Omental fat pad (tissue), 4 donors: ENCODE results near the gene CIBAR2. TPM values are rescaled to one million over a fixed set of nuclear protein-coding genes. Genes with fewer than 3 reads are reported as not detected.

Source experiments
- ATAC-seq: fragments of 150-250 bp; one replicate; pipeline ENCODE4 v1.9.1; 2016; ENCODE audit warnings: mild to moderate bottlenecking, moderate library complexity; ENCODE audit not compliant: low FRiP score
- DNase-seq: peaks from one replicate; pipeline ENCODE4 v3.0.0-alpha.2; 2019; ENCODE audit warnings: low spot score
- CTCF ChIP-seq, 3 donors: fragments of 450-650 bp; IDR thresholded peaks; one replicate each; pipeline ENCODE4 v1.5.1; 2016 to 2017; ENCODE audit warnings: antibody characterized with exemption in 3 of 3, mild to moderate bottlenecking in 3 of 3, moderate library complexity in 2 of 3
- total RNA-seq, 4 donors: library from RNA; depleted of rRNA; stranded (reverse); fragments of >200 nt; gene quantifications; one replicate each; pipeline ENCODE4 v1.1.0, GENCODE V29; 2016

The CIBAR2 gene
- total RNA-seq, 4 donors from 2014 or later, result not detected

- ATAC-seq (no peak), DNase-seq (no peak)
- TF ChIP-seq CTCF (IDR thresholded peaks at IDR 0.05), result no peak
Observed at GRCh38 chr16:85094176-85094805, 18.0 kb downstream of the CIBAR2 start.

DNA sequence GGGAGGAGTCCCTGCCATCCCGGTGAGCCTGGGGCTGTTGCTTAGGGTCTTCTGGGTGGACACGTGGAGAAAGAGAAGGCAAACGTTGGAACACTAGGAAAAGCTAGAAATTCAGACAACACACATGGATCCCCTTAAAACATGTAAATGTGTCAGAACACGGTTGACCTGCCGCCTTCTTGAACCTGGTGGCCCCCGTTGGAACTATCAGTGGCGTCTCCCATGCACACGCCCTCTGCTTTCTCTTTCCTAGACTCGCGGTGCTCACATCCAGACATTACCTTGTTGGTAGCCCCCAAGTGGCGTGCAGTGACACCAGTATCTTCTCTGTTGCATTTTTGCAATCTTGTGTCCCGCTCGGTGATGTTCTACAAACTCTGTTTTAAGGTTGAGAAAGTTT, 18.6 kb downstream of the CIBAR2 start:
- no peak for TF ChIP-seq CTCF (IDR thresholded peaks at IDR 0.05)
- DNase-seq (no peak), ATAC-seq (no peak)

DNA sequence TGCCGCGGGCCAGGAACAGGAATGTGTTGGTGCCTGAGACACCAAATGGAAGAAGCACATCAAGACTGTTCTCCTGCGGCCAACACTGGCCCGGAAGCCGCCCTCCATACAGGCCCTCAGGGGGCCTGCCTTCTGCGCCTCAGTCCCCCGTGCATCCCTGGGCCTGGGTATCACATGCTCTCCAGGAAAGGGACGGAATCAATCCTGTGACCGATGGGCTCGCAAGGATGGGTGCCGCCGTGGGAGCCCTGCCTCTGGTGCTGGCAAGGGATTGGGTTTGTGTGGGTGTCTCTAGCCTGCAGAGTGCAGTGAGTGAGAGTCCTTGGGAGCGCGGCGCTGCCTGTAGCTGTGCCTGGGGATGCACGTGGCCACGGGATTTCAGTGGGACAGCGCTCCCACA, 19.4 kb downstream of the CIBAR2 start:
- no peak for ATAC-seq
- DNase-seq, result no peak
- TF ChIP-seq CTCF (IDR thresholded peaks at IDR 0.05), result no peak

DNA sequence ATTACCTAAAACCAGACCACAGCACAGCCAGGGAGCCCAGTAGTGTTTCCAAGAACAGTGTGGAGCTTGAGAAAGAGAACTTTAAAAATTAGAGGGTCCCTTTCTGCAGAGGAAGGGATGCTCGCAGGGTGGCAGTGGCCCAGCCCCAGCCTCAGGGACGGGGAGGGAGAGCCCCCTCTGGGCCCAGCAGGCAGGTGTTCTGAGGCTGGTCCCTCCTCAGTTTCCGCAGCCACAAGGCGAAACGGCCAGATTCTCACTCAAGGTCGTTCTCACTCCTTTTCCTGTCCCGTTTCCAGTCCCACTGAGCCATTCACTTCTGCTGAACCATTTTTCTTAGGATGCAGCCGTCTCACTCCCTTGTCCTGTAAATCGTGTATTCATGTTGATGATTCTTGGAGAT, 20.0 kb downstream of the CIBAR2 start:
- ATAC-seq (no peak), DNase-seq (no peak)
- no peak for TF ChIP-seq CTCF (IDR thresholded peaks at IDR 0.05)

DNA sequence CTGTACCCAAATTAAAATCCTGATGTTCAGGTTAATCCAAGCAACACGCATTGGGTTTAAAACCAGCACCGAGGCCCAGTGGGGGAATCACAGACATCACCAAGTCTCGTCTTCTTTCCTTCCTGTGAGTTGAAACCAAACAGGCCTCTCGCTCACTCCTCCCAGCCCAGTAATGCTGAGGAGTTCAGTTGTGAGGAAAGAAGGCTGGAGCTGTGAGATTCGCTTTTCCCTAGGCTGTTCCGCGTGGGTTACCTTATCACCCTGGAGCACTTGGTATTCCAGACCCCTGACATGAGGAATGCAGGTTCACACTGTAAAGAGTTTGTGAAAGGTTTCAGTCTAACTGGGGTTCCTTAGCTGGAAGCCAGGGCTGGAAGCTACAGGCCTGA, 20.8 kb downstream of the CIBAR2 start:
- DNase-seq (no peak), ATAC-seq (no peak)
- no peak for TF ChIP-seq CTCF (IDR thresholded peaks at IDR 0.05)

DNA sequence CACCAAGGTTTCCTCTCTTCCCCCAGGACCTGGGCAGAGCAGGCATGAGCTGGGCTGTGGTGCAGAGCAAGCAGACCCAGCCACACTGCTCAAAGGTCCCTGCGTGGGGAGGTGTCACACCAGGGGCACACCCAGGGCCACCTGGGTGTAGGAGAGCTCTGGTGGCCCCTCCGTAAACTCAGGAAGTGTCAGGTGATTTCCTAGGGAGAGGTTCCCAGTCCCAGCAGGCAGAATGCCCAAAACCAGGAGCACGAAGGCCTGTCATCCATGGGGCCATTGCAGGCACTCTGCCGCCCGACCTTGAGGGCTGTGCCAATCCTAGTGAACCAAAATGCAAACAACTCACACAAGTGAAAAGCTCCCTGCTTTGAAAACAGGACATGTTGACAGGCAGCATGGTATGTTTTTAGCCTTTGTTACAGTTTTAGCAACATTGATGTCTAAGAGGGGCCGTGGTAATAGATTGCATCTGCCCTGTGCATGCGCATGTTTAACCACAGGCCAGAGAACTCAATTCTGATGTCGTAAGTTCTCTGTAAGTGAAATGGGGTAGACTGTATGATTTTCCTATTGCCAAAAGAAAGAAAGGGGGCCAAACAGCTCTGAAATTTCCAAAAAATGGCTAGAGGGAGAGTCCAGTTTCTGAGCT, 21.3 kb downstream of the CIBAR2 start:
- no peak for TF ChIP-seq CTCF (IDR thresholded peaks at IDR 0.05)
- DNase-seq, result no peak
- no peak for ATAC-seq

DNA sequence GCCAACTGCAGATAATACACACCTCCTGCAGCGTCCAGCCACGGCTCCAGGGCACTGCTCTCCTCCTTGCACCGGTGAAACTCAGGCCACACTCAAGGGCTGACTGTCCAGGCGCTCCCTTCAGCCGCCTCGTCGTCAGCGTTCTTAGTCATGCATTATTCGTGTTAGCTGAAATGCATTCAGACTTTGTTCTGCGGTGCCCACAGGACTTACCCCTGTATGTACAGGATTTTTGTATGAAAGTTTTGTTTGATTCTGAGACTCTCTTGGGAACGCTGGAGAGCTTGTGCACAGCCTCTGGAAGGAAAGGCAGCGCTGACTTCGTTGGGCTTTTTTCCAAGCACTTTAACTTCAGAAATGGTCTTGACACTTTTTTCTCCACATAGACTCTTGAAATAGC, 22.1 kb downstream of the CIBAR2 start:
- ATAC-seq, result no peak
- no peak for DNase-seq
- TF ChIP-seq CTCF (IDR thresholded peaks at IDR 0.05), result no peak
